HCT116 (cell line): ENCODE data around the gene DDR2. TPM values are rescaled to one million over a fixed set of nuclear protein-coding genes. Genes with fewer than 3 reads are reported as not detected.

Experiments used
- ATAC-seq: fragments of 200-7000 bp; cut with Tn5 transposase; 2 replicates; pipeline ENCODE4 v1.9.1; 2020; ENCODE audit warnings: mild to moderate bottlenecking, moderate library complexity
- BruUV-seq: library from RNA; stranded (reverse); fragments of 400-500 nt; replicated peaks from 2 replicates; lab custom pipeline; 2021; lab: Mats Ljungman, UMichigan
- CTCF ChIA-PET: fragments of 300-600 bp; sonication (Branson Sonifier 250); formaldehyde crosslinking; loops from one replicate; lab custom pipeline; 2021; ENCODE audit warnings: antibody characterized with exemption; lab: Charles Lee
- POLR2A ChIA-PET: fragments of 300-600, 350-600 bp; sonication (Branson Sonifier 250); formaldehyde crosslinking; loops from one replicate; lab custom pipeline; 2021; ENCODE audit warnings: antibody characterized with exemption; lab: Charles Lee
- RAD21 ChIA-PET, 2 experiments: fragments of 300-600 bp; sonication (Branson Sonifier 250); formaldehyde crosslinking; loops; one replicate each; lab custom pipeline; 2023; ENCODE audit warnings: low total read pairs in 2 of 2; ENCODE audit not compliant: uncharacterized antibody in 2 of 2, unreplicated experiment in 2 of 2, low non-redundant PET in 1 of 2; lab: Charles Lee
- DNase-seq: peaks from one replicate; pipeline ENCODE4 v3.0.0-alpha.2; 2010; ENCODE audit warnings: low read depth, low spot score
- H2AFZ ChIP-seq: fragments of 200-600 bp; shearing (Covaris generic), sonication (generic); 2 replicates; pipeline ENCODE4 v1.6.1; 2017; ENCODE audit warnings: low read depth, mixed run types, mixed read lengths, antibody characterized with exemption, low read length; ENCODE audit not compliant: poor library complexity, severe bottlenecking
- H3K27ac ChIP-seq: 2 replicates; pipeline ENCODE4 v1.5.1; 2012; ENCODE audit warnings: low read depth, low read length
- H3K27me3 ChIP-seq: fragments of 200-600 bp; sonication (generic); 2 replicates; pipeline ENCODE4 v1.6.1; 2016; ENCODE audit warnings: mixed run types, low read length, mixed read lengths; ENCODE audit not compliant: insufficient read depth
- H3K36me3 ChIP-seq, 2 experiments: fragments of 200-500 bp in 1 of 2; fragments of 200-600 bp in 1 of 2; sonication (Bioruptor generic) in 1 of 2; sonication (generic) in 1 of 2; 2 replicates each; pipeline versions ENCODE4 v1.5.1 to v1.6.1; 2014 to 2016; ENCODE audit warnings: low read length in 2 of 2, inconsistent platforms in 1 of 2, mixed read lengths in 1 of 2, mixed run types in 1 of 2; ENCODE audit not compliant: insufficient read depth in 2 of 2, control insufficient read depth in 1 of 2
- H3K4me1 ChIP-seq, 2 experiments: fragments of 200-600 bp in 1 of 2; sonication (generic) in 1 of 2; 2 replicates each; pipeline versions ENCODE4 v1.5.1 to v1.6.1; 2012 to 2017; ENCODE audit warnings: low read length in 2 of 2, inconsistent platforms in 1 of 2, mild to moderate bottlenecking in 1 of 2, mixed read lengths in 1 of 2, mixed run types in 1 of 2, moderate library complexity in 1 of 2; ENCODE audit not compliant: insufficient read depth in 2 of 2, control insufficient read depth in 1 of 2
- H3K4me2 ChIP-seq: fragments of 200-600 bp; sonication (generic); 2 replicates; pipeline ENCODE4 v1.6.1; 2017; ENCODE audit warnings: mixed run types, low read length, mixed read lengths
- H3K4me3 ChIP-seq, 2 experiments: fragments of 200-600 bp in 1 of 2; sonication (generic) in 1 of 2; replicated peaks in 1 of 2; 2 replicates each; pipeline ENCODE4 v1.5.1; 2011 to 2016; ENCODE audit warnings: low read length in 2 of 2, control low read depth in 1 of 2, low read depth in 1 of 2, mild to moderate bottlenecking in 1 of 2, mixed read lengths in 1 of 2, mixed run types in 1 of 2
- H3K79me2 ChIP-seq: fragments of 200-600 bp; sonication (generic); 2 replicates; pipeline ENCODE4 v1.6.1; 2017; ENCODE audit warnings: mild to moderate bottlenecking, mixed run types, low read length, moderate library complexity, mixed read lengths; ENCODE audit not compliant: insufficient read depth
- H3K9ac ChIP-seq: fragments of 200-600 bp; sonication (generic); 2 replicates; pipeline ENCODE4 v1.6.1; 2016; ENCODE audit warnings: low read length, mixed read lengths
- H3K9me2 ChIP-seq: fragments of 200-600 bp; sonication (generic), shearing (Covaris generic); 2 replicates; pipeline ENCODE4 v1.6.1; 2017; ENCODE audit warnings: mixed run types, mild to moderate bottlenecking, moderate library complexity; ENCODE audit not compliant: insufficient read depth
- H3K9me3 ChIP-seq, 2 experiments: fragments of 200-500 bp in 1 of 2; fragments of 200-600 bp in 1 of 2; sonication (Bioruptor generic) in 1 of 2; sonication (generic) in 1 of 2; 2 replicates each; pipeline ENCODE4 v1.6.1; 2014 to 2017; ENCODE audit warnings: low read length in 2 of 2, mixed read lengths in 2 of 2, inconsistent platforms in 1 of 2, low read depth in 1 of 2, mild to moderate bottlenecking in 1 of 2, mixed run types in 1 of 2, moderate library complexity in 1 of 2; ENCODE audit not compliant: control insufficient read depth in 1 of 2, insufficient read depth in 1 of 2
- H4K20me1 ChIP-seq: fragments of 200-600 bp; sonication (generic), shearing (Covaris generic); 2 replicates; pipeline ENCODE4 v1.6.1; 2017; ENCODE audit warnings: mixed run types, mild to moderate bottlenecking, moderate library complexity; ENCODE audit not compliant: insufficient read depth
- CBX3 ChIP-seq: IDR thresholded peaks from 2 replicates; pipeline ENCODE4 v1.6.1; 2012; ENCODE audit warnings: low read depth
- CEBPB ChIP-seq: IDR thresholded peaks from 2 replicates; pipeline ENCODE4 v1.6.1; 2012; ENCODE audit warnings: low read depth
- CTCF ChIP-seq, 3 experiments: fragments of 200-600 bp in 1 of 3; sonication (generic) in 1 of 3; IDR thresholded peaks in 2 of 3; conservative IDR thresholded peaks in 1 of 3; 2 replicates each; pipeline ENCODE4 v1.5.1; 2012 to 2017; ENCODE audit warnings: low read depth in 2 of 3, low read length in 2 of 3, antibody characterized with exemption in 1 of 3, borderline replicate concordance in 1 of 3, control low read depth in 1 of 3, mild to moderate bottlenecking in 1 of 3, mixed read lengths in 1 of 3, mixed run types in 1 of 3, moderate library complexity in 1 of 3; ENCODE audit not compliant: insufficient read depth in 1 of 3
- EGR1 ChIP-seq: IDR thresholded peaks from 2 replicates; pipeline ENCODE4 v1.6.1; 2012; ENCODE audit warnings: low read depth
- EZH2phosphoT487 ChIP-seq: fragments of 200-600 bp; IDR thresholded peaks from 2 replicates; pipeline ENCODE4 v1.6.1; 2018; ENCODE audit warnings: antibody characterized with exemption, borderline replicate concordance
- MAX ChIP-seq: IDR thresholded peaks from 2 replicates; pipeline ENCODE4 v1.6.1; 2012
- SIN3A ChIP-seq: IDR thresholded peaks from 2 replicates; pipeline ENCODE4 v1.6.1; 2012; ENCODE audit warnings: low read depth
- SP1 ChIP-seq: IDR thresholded peaks from 2 replicates; pipeline ENCODE4 v1.6.1; 2012; ENCODE audit warnings: low read depth
- YY1 ChIP-seq: IDR thresholded peaks from 2 replicates; pipeline ENCODE4 v1.6.1; 2011; ENCODE audit warnings: low read length, low read depth, moderate library complexity, mild to moderate bottlenecking; ENCODE audit not compliant: insufficient replicate concordance; ENCODE audit errors: extremely low read depth
- ZBTB33 ChIP-seq: IDR thresholded peaks from 2 replicates; pipeline ENCODE4 v1.6.1; 2011; ENCODE audit warnings: mild to moderate bottlenecking, low read length, moderate library complexity; ENCODE audit not compliant: insufficient replicate concordance; ENCODE audit errors: extremely low read depth
- ZFX ChIP-seq: fragments of 450-650 bp; IDR thresholded peaks from 2 replicates; pipeline ENCODE4 v1.6.1; 2017
- ZNF274 ChIP-seq: fragments of 200-500 bp; sonication (Bioruptor generic); IDR thresholded peaks from 2 replicates; pipeline ENCODE4 v1.6.1; 2014; ENCODE audit warnings: mild to moderate bottlenecking, low read depth, low read length, inconsistent platforms
- intact Hi-C: fragments of 100-400 bp; cut with micrococcal nuclease; formaldehyde crosslinking; loops from 2 replicates; pipeline ENCODE4 v1.10.0; 2022
- total RNA-seq: library from RNA; stranded (reverse); gene quantifications from one replicate; pipeline ENCODE4 v1.2.1, GENCODE V29; 2021; ENCODE audit not compliant: unreplicated experiment
- TF ChIP-seq, protein P1 (sequence below): IDR thresholded peaks from 2 replicates; pipeline ENCODE4 v1.6.1; 2012; ENCODE audit warnings: low read depth

Gene DDR2
- total RNA-seq, 1 experiment from 2014 or later, result 0.84 TPM

DNA sequence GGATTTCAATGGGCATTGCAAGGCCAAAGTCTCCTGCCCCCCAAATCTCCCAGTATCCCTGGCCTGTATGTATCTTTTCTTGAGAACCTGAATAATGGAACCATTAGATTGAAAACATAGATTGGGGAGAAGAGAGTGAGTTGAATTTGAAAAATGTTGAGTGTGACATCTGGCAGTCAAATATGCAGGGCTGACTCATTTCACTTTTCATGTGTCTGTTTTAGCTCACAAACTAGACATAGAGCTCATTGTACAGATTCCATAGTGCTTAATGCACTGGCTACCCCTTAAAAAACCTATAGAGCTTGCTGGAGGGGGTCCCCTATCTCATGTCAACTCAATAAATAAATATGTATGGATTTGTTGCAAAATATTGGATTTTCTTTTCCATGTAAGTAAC lies 30.8 kb downstream of the DDR2 start:
- Histone ChIP-seq H3K4me3 (no peak overlapping the region), H2AFZ (no peak overlapping the region), H3K27ac (no peak overlapping the region), H4K20me1 (no peaks in the 10 kb centered on the region), H3K4me2 (no peak overlapping the region), H3K9me2 (no peaks in the 10 kb centered on the region), H3K79me2 (no peaks in the 10 kb centered on the region), H3K36me3 (no peaks in the 10 kb centered on the region), H3K9me3 (no peaks in the 10 kb centered on the region), H3K4me1 (peaks cover 2 to 11% of the 10 kb centered on the region in 2 experiments; a peak in 1 of 4 replicates), H3K9ac (no peak overlapping the region), H3K27me3 (no peaks in the 10 kb centered on the region)
- POLR2A ChIA-PET, result no interaction called here
- no peak for DNase-seq
- TF ChIP-seq EGR1, result no peak
- TF ChIP-seq CBX3, result no peak
- no peak for TF ChIP-seq ZNF274
- TF ChIP-seq YY1, result no peak
- no peak for TF ChIP-seq ZBTB33
- TF ChIP-seq ZFX, result no peak
- no peak for TF ChIP-seq CTCF (IDR thresholded peaks at IDR 0.05 in 2 of 3, conservative IDR thresholded peaks at IDR 0.05 in 1 of 3; ENCODE audit: borderline replicate concordance in 1 of 3, insufficient read depth in 1 of 3, low read depth in 2 of 3, low read length in 2 of 3)
- TF ChIP-seq, protein P1, sequence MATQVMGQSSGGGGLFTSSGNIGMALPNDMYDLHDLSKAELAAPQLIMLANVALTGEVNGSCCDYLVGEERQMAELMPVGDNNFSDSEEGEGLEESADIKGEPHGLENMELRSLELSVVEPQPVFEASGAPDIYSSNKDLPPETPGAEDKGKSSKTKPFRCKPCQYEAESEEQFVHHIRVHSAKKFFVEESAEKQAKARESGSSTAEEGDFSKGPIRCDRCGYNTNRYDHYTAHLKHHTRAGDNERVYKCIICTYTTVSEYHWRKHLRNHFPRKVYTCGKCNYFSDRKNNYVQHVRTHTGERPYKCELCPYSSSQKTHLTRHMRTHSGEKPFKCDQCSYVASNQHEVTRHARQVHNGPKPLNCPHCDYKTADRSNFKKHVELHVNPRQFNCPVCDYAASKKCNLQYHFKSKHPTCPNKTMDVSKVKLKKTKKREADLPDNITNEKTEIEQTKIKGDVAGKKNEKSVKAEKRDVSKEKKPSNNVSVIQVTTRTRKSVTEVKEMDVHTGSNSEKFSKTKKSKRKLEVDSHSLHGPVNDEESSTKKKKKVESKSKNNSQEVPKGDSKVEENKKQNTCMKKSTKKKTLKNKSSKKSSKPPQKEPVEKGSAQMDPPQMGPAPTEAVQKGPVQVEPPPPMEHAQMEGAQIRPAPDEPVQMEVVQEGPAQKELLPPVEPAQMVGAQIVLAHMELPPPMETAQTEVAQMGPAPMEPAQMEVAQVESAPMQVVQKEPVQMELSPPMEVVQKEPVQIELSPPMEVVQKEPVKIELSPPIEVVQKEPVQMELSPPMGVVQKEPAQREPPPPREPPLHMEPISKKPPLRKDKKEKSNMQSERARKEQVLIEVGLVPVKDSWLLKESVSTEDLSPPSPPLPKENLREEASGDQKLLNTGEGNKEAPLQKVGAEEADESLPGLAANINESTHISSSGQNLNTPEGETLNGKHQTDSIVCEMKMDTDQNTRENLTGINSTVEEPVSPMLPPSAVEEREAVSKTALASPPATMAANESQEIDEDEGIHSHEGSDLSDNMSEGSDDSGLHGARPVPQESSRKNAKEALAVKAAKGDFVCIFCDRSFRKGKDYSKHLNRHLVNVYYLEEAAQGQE, result no peak
- TF ChIP-seq EZH2phosphoT487, result no peak
- TF ChIP-seq SIN3A, result no peak
- no peak for TF ChIP-seq CEBPB
- TF ChIP-seq SP1, result no peak
- TF ChIP-seq MAX, result no peak
- no peak for ATAC-seq
- RAD21 ChIA-PET, result no interaction called here
- no TSS peak for BruUV-seq
- intact Hi-C loops, result no loop called here
- CTCF ChIA-PET, result no interaction called here
